B cell (primary cell): ENCODE data around the gene CYTL1. TPM values are rescaled to one million over a fixed set of nuclear protein-coding genes. Genes with fewer than 3 reads are reported as not detected.

ENCODE experiments used
- ATAC-seq: fragments of 200-7000 bp; cut with Tn5 transposase; one replicate; pipeline ENCODE4 v1.10.0; 2021; ENCODE audit warnings: low read depth, mild to moderate bottlenecking, moderate number of reproducible peaks, moderate library complexity
- CTCF ChIA-PET: fragments of 350-600 bp; sonication (Branson Sonifier 250); formaldehyde crosslinking; loops from one replicate; lab custom pipeline; 2021; ENCODE audit warnings: antibody characterized with exemption, inconsistent platforms; lab: Charles Lee
- POLR2A ChIA-PET: fragments of 350-600 bp; sonication (Branson Sonifier 250); formaldehyde crosslinking; loops from one replicate; lab custom pipeline; 2021; ENCODE audit warnings: antibody characterized with exemption; lab: Charles Lee
- DNase-seq: peaks from one replicate; pipeline ENCODE4 v3.0.0; 2013
- H2AFZ ChIP-seq: 2 replicates; pipeline ENCODE4 v1.6.1; 2012; ENCODE audit warnings: mild to moderate bottlenecking, low read depth, low read length; ENCODE audit not compliant: insufficient read depth, poor library complexity, severe bottlenecking
- H3K27ac ChIP-seq, 2 donors: 1 replicate in 1 of 2; 2 replicates in 1 of 2; pipeline ENCODE4 v1.5.1; 2012 to 2013; ENCODE audit warnings: low read length in 2 of 2, mild to moderate bottlenecking in 2 of 2, moderate library complexity in 1 of 2
- H3K27me3 ChIP-seq, 4 experiments: fragments of 200-600 bp in 1 of 4; sonication (generic) in 1 of 4; replicated peaks in 1 of 4; 1 replicate in 2 of 4; 2 replicates in 2 of 4; pipeline versions ENCODE4 v1.6.1 to v1.7.0; 2013 to 2016; ENCODE audit warnings: low read length in 3 of 4, mild to moderate bottlenecking in 2 of 4, mixed read lengths in 1 of 4, moderate library complexity in 1 of 4; ENCODE audit not compliant: insufficient read depth in 4 of 4, control insufficient read depth in 3 of 4; ENCODE audit errors: control extremely low read depth in 1 of 4
- H3K36me3 ChIP-seq, 2 experiments: replicated peaks in 1 of 2; 1 replicate in 1 of 2; 2 replicates in 1 of 2; pipeline versions ENCODE4 v1.6.1 to v1.7.1; 2013; ENCODE audit warnings: low read length in 1 of 2; ENCODE audit not compliant: insufficient read depth in 2 of 2, control insufficient read depth in 1 of 2; ENCODE audit errors: control extremely low read depth in 1 of 2, extremely low read depth in 1 of 2
- H3K4me1 ChIP-seq, 2 donors: fragments of 200-600 bp in 1 of 2; sonication (generic) in 1 of 2; 1 replicate in 1 of 2; 2 replicates in 1 of 2; pipeline versions ENCODE4 v1.5.1 to v1.6.1; 2013 to 2017; ENCODE audit warnings: low read length in 2 of 2; ENCODE audit not compliant: control insufficient read depth in 2 of 2, insufficient read depth in 2 of 2
- H3K4me2 ChIP-seq: replicated peaks from 2 replicates; pipeline ENCODE3; 2012; ENCODE audit warnings: mild to moderate bottlenecking, low read depth, low read length; ENCODE audit not compliant: poor library complexity, severe bottlenecking
- H3K4me3 ChIP-seq, 5 experiments: fragments of 200-600 bp in 1 of 5; sonication (generic) in 1 of 5; 1 replicate in 3 of 5; 2 replicates in 2 of 5; pipeline versions ENCODE4 v1.5.1 to v1.7.0; 2011 to 2016; ENCODE audit warnings: low read length in 4 of 5, mild to moderate bottlenecking in 4 of 5, low read depth in 2 of 5, control low read depth in 1 of 5, moderate library complexity in 1 of 5; ENCODE audit not compliant: insufficient read depth in 1 of 5; ENCODE audit errors: control extremely low read depth in 1 of 5, extremely low read depth in 1 of 5
- H3K79me2 ChIP-seq: fragments of 200-600 bp; sonication (generic); one replicate; pipeline ENCODE4 v1.6.0; 2016; ENCODE audit warnings: low read length; ENCODE audit not compliant: control insufficient read depth, insufficient read depth
- H3K9ac ChIP-seq: fragments of 200-600 bp; sonication (generic); 2 replicates; pipeline ENCODE4 v1.6.1; 2017; ENCODE audit warnings: mild to moderate bottlenecking, low read length, moderate library complexity
- H3K9me3 ChIP-seq, 3 donors: one replicate each; pipeline versions ENCODE4 v1.6.1 to v1.7.1; 2013; ENCODE audit warnings: low read length in 2 of 3; ENCODE audit not compliant: control insufficient read depth in 2 of 3, insufficient read depth in 1 of 3; ENCODE audit errors: control extremely low read depth in 1 of 3
- H4K20me1 ChIP-seq: 2 replicates; pipeline ENCODE4 v1.6.0; 2012; ENCODE audit warnings: mild to moderate bottlenecking, low read length; ENCODE audit not compliant: insufficient read depth, control insufficient read depth, poor library complexity, severe bottlenecking
- H3K27ac Mint-ChIP-seq: one replicate; pipeline ENCODE4 v1.8.0; 2021; ENCODE audit warnings: mixed read lengths
- H3K27me3 Mint-ChIP-seq: one replicate; pipeline ENCODE4 v1.8.0; 2021; ENCODE audit warnings: mixed read lengths
- H3K4me1 Mint-ChIP-seq: one replicate; pipeline ENCODE4 v1.8.0; 2021; ENCODE audit warnings: mixed read lengths
- H3K4me3 Mint-ChIP-seq: one replicate; pipeline ENCODE4 v1.8.0; 2021; ENCODE audit warnings: mixed read lengths
- H3K9me3 Mint-ChIP-seq: one replicate; pipeline ENCODE4 v1.8.0; 2022; ENCODE audit warnings: mixed read lengths; ENCODE audit not compliant: insufficient read depth
- EZH2 ChIP-seq: IDR thresholded peaks from 2 replicates; pipeline ENCODE4 v1.6.1; 2012; ENCODE audit warnings: borderline replicate concordance, low read depth, mild to moderate bottlenecking, moderate library complexity, low read length; ENCODE audit not compliant: insufficient read depth, poor library complexity, severe bottlenecking
- WGBS: methylation state at CpG from one replicate; pipeline ENCODE4 v1.1.5; 2013; ENCODE audit warnings: missing lambda C conversion rate; ENCODE audit not compliant: insufficient coverage; 5-methylcytosine and 5-hydroxymethylcytosine counted together
- intact Hi-C: fragments of 100-400 bp; cut with micrococcal nuclease; formaldehyde crosslinking; loops from one replicate; pipeline ENCODE4 v1.10.0; 2022
- polyA plus RNA-seq: library from polyadenylated mRNA; depleted of rRNA; stranded (reverse); fragments of >200 nt; gene quantifications from 2 replicates; pipeline ENCODE4 v1.2.3, GENCODE V29; 2012
- total RNA-seq, 2 donors: library from RNA; stranded (reverse); fragments of 120-200 nt in 1 of 2; gene quantifications; 1 replicate in 1 of 2; 2 replicates in 1 of 2; pipeline versions ENCODE4 v1.2.3 to v1.2.4, GENCODE V29; 2013 to 2022
- TF ChIP-seq, protein P1 (sequence below): fragments of 200-600 bp; IDR thresholded peaks from one replicate; pipeline ENCODE4 v1.8.0; 2022; ENCODE audit warnings: antibody characterized with exemption, mild to moderate bottlenecking

Gene CYTL1
- total and polyA plus RNA-seq, 2 donors (not counting 1 experiment from before 2014, with no cell fraction given): not detected

DNA sequence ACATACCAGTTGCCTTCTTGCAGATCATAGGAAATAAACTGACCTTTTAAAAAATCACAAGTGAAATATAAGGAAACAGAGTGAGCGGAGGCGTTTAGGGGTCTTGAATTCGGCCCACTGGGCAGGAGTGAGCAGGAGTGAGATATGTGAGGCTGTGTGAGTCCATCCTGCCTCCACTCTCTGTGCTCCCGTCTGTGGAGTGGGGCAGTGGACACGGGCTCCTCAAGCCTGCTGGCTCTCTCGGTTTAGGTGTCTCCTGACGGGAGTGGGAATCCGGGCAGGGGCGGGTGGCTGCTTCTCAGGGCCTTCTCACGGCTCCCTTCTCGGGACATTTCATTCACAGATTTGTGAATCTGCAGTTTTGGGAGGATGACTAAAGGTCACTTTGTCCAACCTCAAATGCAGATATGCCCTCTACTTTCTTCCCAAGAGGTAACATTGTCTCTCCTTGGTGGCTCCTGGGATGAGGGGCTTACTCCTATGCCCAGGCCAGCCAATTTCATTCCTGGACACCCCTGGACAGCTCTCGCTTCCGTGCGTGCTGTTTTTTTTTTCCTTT, 27.6 kb downstream of the CYTL1 start:
- no peaks in the 10 kb centered on the region for H4K20me1 ChIP-seq
- ChIA-PET CTCF (no interaction called here), POLR2A (no interaction called here)
- H3K4me3 Mint-ChIP-seq: no peak overlapping the region
- H3K79me2 ChIP-seq: no peaks in the 10 kb centered on the region
- no peak overlapping the region for H3K27ac Mint-ChIP-seq
- no peak overlapping the region for H3K4me3 ChIP-seq
- peaks cover 7 to 9% of the 10 kb centered on the region in 2 donors for H3K4me1 ChIP-seq
- intact Hi-C loops: loop anchor here (10.0 kb wide), 1 partner anchor 87 kb away; no protein-coding TSS in a partner anchor
- TF ChIP-seq, protein P1, sequence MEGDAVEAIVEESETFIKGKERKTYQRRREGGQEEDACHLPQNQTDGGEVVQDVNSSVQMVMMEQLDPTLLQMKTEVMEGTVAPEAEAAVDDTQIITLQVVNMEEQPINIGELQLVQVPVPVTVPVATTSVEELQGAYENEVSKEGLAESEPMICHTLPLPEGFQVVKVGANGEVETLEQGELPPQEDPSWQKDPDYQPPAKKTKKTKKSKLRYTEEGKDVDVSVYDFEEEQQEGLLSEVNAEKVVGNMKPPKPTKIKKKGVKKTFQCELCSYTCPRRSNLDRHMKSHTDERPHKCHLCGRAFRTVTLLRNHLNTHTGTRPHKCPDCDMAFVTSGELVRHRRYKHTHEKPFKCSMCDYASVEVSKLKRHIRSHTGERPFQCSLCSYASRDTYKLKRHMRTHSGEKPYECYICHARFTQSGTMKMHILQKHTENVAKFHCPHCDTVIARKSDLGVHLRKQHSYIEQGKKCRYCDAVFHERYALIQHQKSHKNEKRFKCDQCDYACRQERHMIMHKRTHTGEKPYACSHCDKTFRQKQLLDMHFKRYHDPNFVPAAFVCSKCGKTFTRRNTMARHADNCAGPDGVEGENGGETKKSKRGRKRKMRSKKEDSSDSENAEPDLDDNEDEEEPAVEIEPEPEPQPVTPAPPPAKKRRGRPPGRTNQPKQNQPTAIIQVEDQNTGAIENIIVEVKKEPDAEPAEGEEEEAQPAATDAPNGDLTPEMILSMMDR: no peak
- TF ChIP-seq EZH2: no peak
- no peaks in the 10 kb centered on the region for H3K9me3 ChIP-seq
- DNase-seq: no peak
- H3K27ac ChIP-seq: no peak overlapping the region
- peaks cover 0 to 7% (median 3%) of the 10 kb centered on the region in 4 experiments for H3K27me3 ChIP-seq
- no peak overlapping the region for H2AFZ ChIP-seq
- no peaks in the 10 kb centered on the region for H3K9me3 Mint-ChIP-seq
- no peak for ATAC-seq
- H3K4me2 ChIP-seq: no peak overlapping the region
- no peaks in the 10 kb centered on the region for H3K36me3 ChIP-seq
- H3K4me1 Mint-ChIP-seq: peaks cover 14% of the 10 kb centered on the region
- peaks cover 27% of the 10 kb centered on the region for H3K27me3 Mint-ChIP-seq
- 95% methylated on average over 11 of the region's 14 CpGs for WGBS
- no peak overlapping the region for H3K9ac ChIP-seq

DNA sequence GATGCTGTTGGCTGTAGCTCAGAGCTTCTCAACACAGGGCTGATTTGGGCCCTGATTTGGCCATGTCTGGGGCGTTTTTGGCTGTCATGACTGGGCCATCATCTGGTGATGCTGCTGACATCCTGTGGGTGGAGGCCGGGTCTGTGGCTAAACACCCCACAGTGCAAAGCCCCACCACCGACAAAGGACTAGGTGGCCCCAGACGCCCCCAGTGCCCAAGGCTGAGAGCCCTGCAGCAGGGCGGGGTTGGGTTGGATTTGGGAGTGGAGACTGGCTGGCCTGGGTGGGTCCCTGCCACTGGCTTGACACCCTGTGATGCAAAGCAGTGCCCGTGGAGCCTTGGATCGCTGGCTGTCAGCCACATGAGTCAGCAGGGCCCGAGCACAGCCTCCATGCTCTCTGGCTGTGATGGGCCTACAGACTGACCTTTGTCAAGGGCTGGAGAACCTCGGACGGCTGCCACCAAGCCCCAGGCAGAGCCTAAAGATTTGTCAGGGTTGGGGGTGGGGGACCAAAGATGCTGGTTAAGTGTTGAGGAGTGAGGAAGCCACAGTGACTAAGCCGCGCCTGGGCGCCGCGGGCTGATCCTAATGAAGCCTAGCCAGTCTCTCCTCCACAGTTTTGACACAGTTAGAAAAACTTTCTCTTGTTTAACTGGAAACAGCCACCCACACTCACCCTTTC, 28.3 kb downstream of the CYTL1 start:
- Histone ChIP-seq H2AFZ (no peak overlapping the region), H3K79me2 (no peaks in the 10 kb centered on the region), H3K27ac (no peak overlapping the region), H3K9me3 (no peaks in the 10 kb centered on the region), H3K4me3 (no peak overlapping the region), H3K36me3 (no peaks in the 10 kb centered on the region), H3K9ac (no peak overlapping the region), H3K4me1 (peaks cover 7 to 9% of the 10 kb centered on the region in 2 donors), H4K20me1 (no peaks in the 10 kb centered on the region), H3K4me2 (no peak overlapping the region), H3K27me3 (peaks cover 0 to 7% (median 3%) of the 10 kb centered on the region in 4 experiments)
- ChIA-PET CTCF (no interaction called here), POLR2A (no interaction called here)
- Mint-ChIP-seq H3K27me3 (peaks cover 25% of the 10 kb centered on the region), H3K4me3 (no peak overlapping the region), H3K27ac (no peak overlapping the region), H3K4me1 (peaks cover 14% of the 10 kb centered on the region), H3K9me3 (no peaks in the 10 kb centered on the region)
- WGBS: 89% methylated on average over 10 of the region's 15 CpGs
- ATAC-seq: no peak
- no peak for DNase-seq
- intact Hi-C loops: loop anchor here (10.0 kb wide), 1 partner anchor 86 kb away; no protein-coding TSS in a partner anchor
- TF ChIP-seq, protein P1: no peak
- TF ChIP-seq EZH2: no peak
